HG03575 (cell line): ENCODE data around the gene RUVBL2.
"Not testable (repeated sequence)": the region's sequence is repeated elsewhere in the genome, so short reads cannot be mapped to it uniquely, and the experiment has no call there.

Source experiments
- ATAC-seq: cut with Tn5 transposase; IDR thresholded peaks from one replicate; pipeline ENCODE4 v1.9.1; 2021; ENCODE audit not compliant: unreplicated experiment, insufficient number of reproducible peaks, low FRiP score; ENCODE audit errors: extremely low read depth

The RUVBL2 gene

DNA sequence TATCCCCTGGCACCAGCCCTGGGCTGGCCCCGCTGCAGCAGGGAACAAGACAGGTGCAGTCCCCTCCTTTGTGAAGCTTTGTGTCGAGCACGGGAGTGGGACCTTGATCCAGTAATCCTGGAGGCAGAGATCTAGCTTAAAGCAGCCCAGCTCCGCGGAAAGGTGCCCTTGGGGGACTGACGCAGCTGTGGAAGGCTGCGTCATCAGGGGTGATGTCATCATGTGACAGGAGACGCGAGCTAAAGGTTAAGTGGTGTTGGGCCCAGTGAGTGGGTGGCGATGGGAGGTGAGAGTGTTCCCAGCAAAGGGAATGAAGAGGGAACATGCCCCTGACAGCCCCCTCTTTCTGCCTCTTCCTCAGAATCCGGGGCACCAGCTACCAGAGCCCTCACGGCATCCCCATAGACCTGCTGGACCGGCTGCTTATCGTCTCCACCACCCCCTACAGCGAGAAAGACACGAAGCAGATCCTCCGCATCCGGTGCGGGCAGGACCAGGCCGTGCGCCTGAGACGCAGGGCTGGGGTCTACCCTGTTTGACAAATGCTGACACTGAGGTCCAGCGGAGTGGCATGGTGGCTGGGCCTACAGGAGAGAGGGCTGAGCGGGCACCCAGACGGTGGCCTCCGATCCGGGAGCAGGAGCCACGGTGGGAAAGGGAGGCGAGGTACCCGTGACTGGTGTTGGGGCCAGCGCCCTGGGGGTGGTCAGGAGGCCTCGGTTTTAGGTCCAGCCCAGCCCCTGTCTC is 20.6 kb downstream of the RUVBL2 start:
- ATAC-seq: no peak

DNA sequence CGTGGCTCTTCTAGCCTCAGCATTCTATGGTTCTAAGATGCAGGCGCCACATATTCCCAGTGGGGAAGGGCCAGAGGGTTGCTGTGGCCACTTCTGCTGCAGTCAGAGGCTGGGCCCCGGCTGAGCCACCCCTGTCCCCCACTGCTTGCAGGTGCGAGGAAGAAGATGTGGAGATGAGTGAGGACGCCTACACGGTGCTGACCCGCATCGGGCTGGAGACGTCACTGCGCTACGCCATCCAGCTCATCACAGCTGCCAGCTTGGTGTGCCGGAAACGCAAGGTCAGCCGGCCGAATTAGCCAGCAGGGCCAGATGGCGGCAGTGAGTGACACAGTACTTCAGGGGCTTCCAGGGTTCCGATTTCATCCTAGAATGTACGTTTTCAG is 21.2 kb downstream of the RUVBL2 start:
- ATAC-seq: no peak

DNA sequence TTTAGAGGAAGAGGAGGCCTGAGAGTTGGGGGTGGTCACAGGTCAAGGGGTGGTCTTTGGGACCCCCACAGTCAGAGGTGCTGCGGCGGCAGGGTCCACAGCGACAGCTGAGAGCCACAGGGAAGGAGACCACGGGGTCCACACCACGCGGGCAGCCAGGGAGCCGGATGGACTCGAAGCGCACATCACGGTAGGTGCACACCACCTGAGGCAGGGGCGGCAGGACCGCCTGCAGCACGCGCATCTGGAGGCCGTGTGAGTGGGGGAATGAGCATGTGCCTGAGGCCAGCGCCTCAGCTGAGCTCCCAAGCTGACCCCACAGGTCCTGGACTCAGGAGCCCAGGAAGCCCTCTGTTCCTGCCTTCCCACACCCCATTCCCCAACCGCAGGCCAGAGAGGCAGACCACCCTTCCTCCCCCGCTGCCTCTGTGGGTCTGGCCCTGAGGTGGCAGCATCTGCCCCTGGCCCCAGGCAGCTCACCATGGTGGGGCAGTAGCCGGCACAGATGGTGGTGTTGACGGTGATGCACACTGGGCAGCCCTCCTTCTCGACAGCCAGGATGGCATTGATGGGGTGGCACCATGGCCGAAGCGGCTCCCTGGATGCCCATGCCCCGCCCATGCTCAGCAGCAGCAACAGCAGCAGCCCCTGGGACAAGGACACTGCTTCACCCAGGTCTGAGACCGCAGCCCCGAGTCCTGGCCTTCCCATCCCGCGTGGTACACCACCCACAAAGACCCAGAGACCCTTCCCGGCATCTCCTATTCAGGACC is 22.6 kb downstream of the RUVBL2 start:
- ATAC-seq: no peak

DNA sequence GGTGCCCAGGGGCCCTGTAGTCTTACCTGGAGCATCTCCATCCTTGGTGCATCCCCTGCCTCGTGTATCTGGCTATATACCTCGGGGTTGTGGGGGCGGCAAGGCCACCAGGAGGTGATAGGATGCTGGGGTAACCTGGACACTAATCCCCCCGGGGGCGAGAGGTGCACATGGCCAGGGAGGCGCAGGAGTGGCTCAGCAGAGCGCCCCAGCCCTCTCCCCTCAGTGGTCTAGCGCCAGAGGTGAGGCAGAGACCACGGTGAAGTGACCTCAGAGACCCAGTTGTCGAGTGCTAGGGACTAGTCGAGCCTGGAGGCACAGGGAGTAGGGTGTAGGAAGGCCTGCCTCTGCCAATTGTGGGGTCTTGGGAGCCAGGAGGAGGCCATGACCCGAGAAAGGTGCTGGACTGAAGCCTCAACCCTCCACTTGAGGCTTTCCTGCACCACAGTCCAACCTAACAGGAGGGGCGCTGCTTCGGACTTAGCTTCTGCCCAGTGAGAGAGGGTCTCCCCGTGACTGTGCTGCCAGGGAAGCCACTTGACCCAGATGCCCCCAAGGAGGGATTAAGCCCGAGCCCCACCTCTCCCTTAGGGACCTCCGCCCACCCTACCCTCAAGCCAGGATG is 23.5 kb downstream of the RUVBL2 start, which contains the start of gene LHB:
LHB (minus strand) TSS at position 51 of the 625 bp plus-strand sequence; CDS start at position 41, 10 bp downstream.
- no peak for ATAC-seq

DNA sequence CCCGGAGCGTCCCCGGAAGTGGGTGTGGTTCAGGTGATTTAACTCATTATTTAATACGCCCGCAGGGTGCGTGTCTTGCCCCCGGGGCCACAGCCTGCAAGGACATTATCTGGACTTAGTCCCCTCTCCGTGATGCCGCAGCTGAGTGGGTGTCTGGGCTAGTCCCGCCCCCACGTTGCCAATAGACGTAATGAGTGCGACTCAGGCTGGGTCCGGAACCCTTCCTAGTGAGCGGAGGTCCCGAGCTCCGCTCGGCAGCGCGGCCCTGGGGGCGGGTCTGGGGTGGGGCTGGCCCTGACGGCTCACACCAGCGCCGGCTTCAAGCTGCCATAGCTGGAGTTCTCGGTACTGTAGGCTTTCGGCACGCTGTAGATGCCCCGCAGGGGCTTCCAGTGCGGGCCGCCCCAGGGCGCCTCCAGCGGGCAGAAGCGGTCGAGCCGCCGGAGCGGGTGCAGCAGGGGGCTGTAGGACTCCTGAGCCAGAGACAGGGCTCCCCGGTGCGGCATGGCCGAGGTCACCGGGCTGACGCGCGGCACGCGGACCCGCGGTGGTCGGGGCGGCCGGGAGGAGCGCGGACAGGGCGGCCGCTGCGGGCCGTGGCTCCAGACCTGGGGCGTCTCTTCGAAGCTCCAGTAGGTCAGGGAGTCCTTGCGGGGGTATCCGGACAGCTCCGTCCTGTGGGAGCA is 24.1 kb downstream of the RUVBL2 start:
- ATAC-seq: no peak

DNA sequence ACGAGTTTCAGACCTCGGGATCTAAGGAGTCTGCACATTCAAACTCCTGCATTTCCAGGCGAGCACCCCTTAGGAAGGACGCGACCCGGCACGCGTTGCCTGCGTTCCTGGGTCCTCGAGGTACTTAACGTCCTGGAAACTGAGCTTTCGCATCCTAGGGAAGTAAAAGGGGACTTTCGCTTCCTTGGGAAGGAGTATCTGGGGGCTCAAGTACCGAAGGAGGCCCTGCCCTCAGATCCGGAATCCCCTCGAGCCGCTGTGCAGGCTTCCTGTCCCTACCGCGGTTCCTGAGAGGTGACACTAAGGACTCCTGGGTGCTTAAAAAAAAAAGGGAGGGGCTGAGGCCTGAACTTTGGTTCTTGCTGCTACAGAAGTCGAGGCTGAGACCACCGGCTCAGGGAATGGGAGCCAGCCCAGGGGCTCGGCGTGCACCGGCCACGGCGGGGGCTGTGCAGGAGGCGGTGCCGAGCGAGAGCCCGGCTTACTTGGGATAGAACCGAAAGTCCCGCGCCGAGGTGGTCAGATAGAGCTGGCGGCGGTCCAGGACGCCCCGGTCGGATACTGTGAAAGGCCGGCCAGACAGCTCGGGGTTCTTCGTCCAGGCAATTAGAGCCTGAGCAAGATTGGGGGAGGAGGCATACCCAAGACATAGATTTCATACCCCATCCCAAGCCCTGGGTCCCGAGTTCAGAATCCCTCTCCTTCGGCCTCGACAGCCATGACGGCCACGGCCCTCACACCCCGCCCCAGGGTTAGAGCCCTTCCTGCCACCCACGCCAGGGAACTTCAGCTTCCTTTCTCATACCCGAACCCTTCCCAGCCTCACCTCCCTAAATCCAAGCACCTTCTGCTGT is 24.9 kb downstream of the RUVBL2 start:
- ATAC-seq: not testable (repeated sequence)

DNA sequence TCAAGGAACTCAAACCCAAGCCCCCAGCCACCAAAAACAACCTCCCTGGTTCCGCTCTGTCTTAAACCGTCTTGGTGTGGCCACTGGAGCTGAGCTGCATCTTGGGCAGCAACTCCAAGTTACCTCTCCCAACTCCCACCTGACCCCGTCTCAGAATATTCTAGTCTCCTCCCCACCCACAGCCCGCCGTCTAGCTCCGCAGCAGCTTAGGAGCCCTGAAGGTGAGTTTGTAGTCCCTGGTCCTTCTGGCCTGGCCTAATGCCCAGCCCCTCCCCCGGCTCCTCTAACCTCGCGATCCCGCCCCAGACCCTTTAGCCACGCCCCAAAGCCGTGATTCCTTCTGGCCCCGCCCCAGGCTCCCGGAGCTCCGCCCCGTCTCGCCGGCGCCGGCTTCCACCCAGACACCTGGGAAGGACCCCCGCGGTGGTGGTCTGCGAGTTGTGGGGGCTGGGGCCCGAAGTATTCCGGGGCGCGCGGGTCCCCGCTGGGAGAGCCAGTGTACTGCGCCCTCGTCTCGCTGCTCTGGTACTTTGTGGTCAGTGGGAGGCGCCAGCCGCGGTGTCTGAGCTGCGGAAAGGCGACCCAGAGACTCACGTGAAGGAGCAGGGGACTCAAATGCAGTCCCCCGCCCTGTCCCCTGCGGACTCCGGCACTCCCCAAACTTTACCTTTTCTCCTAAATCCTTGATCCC is 25.7 kb downstream of the RUVBL2 start:
- no peak for ATAC-seq

DNA sequence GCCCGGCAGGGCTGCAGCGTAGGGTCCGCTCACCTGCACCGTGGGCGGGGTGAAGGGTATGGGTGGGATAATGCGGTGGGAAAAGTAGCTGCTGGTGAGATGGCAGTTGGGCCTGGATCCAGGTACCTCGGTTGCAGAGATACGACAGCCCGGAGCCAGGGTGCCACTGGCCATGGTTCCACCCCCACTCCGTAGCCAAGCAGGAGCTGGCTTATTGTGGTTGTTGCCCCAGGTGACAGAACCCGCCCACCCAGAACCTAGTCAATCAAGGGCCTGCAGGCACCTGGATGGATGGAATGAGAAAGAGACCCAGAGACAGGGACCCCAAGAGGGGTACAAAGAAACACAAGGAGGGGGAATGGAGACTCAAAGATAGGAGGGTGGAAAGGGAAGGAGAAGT is 26.7 kb downstream of the RUVBL2 start:
- ATAC-seq: no peak

DNA sequence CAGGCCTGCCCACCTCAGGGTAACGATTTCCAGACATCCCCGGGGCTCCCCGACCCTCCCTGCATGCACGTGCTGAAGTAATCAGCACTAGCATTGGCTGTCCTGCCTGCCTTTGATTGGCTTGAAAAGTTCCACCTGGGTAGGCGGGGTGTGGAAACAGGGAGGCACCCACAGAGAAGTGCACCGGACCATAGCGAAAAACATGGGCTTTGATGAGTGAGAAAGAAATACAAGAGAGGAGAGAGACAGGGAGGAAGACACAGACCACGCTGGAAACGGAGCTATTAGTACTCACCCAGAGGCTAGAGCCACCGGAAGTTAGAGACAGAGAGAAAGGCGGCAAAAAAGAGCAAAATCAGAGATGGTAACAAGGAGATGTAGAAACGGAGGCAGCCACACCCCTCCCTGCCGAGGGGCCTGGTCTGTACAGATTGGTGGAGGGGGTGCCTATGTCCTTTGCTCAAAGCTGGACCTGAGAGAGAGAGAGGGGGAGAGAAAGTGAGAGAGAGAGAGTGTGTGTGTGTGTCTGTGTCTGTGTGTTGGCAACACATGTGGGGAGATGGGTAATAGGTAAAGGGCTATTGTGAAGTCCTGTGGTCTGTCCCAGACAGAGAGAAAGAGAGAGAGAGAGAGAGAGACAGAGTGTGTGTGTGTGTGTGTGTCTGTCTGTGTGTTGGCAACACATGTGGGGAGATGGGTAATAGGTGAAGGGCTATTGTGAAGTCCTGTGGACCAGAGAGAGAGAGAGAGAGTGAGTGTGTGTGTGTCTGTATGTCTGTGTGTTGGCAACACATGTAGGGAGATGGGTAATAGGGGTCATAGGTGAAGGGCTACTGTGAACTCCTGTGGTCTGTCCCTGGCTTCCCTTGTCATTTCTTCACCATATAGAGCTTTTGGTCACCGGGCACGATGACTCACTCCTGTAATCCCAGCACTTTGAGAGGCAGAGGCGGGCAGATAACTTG is 27.5 kb downstream of the RUVBL2 start:
- ATAC-seq: no peak

DNA sequence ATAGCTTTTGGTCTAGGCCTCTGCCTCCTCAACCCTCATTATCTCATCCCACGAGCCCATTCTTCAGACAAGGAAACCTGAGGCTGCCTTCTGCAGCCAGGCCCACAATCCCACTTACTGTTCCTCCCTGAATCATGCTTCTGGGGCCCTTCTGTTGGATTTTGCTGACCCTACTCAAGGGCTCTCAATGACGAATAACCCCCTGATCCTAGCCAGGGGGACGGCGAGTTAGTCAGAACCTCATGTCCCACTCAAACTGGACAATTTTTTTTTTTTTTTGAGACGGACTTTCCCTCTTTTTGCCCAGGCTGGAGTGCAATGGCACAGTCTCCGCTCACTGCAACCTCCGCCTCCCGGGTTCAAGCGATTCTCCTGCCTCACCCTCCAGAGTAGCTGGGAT is 28.4 kb downstream of the RUVBL2 start:
- no peak for ATAC-seq

DNA sequence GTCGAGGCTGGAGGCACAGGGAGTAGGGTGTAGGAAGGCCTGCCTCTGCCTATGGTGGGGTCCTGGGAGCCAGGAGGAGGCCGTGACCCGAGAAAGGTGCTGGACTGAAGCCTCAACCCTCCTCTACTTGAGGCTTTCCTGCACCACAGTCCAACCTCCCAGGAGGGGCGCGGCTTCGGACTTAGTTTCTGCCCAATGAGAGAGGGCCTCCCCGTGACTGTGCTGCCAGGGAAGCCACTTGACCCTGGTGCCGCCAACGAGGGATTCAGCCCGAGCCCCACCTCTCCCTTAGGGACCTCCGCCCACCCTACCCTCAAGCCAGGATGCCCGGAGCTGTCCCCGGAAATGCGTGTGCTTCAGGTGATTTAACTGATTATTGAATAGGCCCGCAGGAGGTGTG is 30.5 kb downstream of the RUVBL2 start, which contains the start of gene CGB3:
CGB3 (minus strand) TSS at position 101 of the 400 bp plus-strand sequence. CDS start 362 bp downstream, outside the sequence.
- ATAC-seq: not testable (repeated sequence)

DNA sequence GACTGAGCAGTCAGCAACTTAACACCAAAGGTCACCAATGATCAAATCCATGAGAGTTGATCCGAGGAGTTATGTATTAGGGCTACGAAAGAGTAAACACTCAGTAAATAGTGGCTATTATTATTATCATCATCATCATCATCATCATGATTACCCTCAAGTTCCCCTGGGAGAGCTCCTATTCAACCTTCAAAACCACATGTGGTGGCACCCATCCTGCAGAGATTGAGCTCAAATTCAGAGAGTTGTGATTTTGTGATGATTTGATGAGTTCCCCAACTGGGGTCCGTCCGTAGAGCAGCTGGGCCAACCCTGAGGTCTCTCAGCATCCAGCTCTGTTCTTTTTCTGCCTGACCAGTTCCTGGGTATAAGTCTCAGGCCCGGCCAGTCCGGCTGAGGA is 31.4 kb downstream of the RUVBL2 start:
- not testable (repeated sequence) for ATAC-seq

DNA sequence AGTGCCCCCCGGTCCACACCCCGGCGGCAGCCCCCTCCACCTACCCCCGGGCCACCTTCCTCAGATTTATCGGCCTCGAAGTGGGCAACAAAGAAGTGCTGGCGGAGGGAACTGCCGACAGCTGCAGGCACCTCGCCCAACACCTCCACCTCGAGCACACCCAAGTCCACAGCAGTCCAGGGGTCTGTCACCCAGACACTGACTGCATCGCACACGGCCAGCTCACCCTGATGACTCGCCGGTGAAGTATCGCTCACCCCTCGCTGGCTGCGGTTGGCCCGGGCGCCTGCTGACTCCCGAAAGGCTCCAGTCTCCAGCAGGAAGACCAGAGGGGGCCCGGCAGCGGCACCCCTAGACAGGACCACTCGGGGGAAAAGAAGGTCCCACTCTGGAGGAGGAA is 31.9 kb downstream of the RUVBL2 start:
- not testable (repeated sequence) for ATAC-seq

DNA sequence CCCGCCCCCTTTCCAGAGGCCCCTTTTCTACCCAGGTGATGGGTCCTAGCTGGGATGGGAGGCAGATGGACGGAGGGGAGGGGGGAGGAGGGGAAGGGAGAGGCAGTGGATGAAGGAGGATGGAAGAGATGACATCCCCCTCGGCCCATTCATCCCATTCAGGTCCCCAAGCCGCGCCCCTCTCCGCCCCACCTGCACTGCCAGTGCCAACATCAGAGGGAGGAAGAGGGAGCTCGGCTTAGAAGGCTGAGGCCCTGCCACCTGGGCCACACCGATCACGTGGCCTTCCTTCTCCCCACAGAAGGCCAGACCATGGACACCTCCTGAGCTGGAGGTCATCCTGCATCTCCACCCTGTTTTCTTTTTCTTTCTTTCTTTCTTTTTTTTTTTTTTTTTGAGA is 35.0 kb downstream of the RUVBL2 start:
- not testable (repeated sequence) for ATAC-seq

DNA sequence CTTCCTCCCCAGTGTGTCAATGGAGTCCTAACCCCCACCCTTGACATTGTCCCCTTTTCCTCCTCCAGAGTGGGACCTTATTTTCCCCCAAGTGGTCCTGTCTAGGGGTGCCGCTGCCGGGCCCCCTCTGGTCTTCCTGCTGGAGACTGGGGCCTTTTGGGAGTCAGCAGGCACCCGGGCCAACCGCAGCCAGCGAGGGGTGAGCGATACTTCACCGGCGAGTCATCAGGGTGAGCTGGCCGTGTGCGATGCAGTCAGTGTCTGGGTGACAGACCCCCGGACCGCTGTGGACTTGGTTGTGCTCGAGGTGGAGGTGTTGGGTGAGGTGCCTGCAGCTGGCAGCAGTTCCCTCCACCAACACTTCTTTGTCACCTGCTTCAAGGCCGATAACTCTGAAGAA is 36.1 kb downstream of the RUVBL2 start:
- not testable (repeated sequence) for ATAC-seq

DNA sequence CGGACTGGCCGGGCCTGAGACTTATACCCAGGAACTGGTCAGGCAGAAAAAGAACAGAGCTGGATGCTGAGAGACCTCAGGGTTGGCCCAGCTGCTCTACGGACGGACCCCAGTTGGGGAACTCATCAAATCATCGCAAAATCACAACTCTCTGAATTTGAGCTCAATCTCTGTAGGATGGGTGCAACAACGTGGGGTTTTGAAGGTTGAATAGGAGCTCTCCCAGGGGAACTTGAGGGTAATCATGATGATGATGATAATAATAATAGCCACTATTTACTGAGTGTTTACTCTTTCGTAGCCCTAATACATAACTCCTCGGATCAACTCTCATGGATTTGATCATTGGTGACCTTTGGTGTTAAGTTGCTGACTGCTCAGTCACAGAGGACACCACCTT is 36.6 kb downstream of the RUVBL2 start:
- not testable (repeated sequence) for ATAC-seq
